ENCODE data around the gene TNFRSF1B. TPM values are rescaled to one million over a fixed set of nuclear protein-coding genes. Genes with fewer than 3 reads are reported as not detected.
A peak's percentile ranks its signal among the peaks of the same experiment; 100 is the strongest.

Gene TNFRSF1B
- total and polyA plus RNA-seq, 9 of the 15 experiments (the other 6 are each of a cell fraction or from before 2014, with no cell fraction given): 8.8 to 91.3 (median 36.0) TPM

- TF ChIP-seq JUND (IDR thresholded peaks at IDR 0.05; ENCODE audit: borderline replicate concordance, low read depth, low read length) (peak; percentile 100), JUND (tag; IDR thresholded peaks at IDR 0.05; ENCODE audit: borderline replicate concordance, low read depth, low read length) (peak; percentile 100), GTF3C2 (IDR thresholded peaks at IDR 0.05; ENCODE audit: borderline replicate concordance, extremely low read depth, insufficient read length) (no peak), LEF1 (IDR thresholded peaks at IDR 0.05) (peak; percentile 87; the same call in 1 of the 2 replicates), RB1 (IDR thresholded peaks at IDR 0.05; ENCODE audit: low read depth) (peak; percentile 37), MCM7 (IDR thresholded peaks at IDR 0.05) (no peak), KLF10 (CRISPR knock-in tag; IDR thresholded peaks at IDR 0.05) (no peak), CTBP1 (IDR thresholded peaks at IDR 0.05; ENCODE audit: borderline replicate concordance) (peak; percentile 94), HDAC1 (IDR thresholded peaks at IDR 0.05) (peak in 1 of 2 experiments; percentile 98; a peak in 2 of 4 replicates), CREB3 (tag; conservative IDR thresholded peaks at IDR 0.05; ENCODE audit: low read depth) (no peak), ZNF316 (IDR thresholded peaks at IDR 0.05) (peak; percentile 61), GTF2A2 (tag; IDR thresholded peaks at IDR 0.05) (no peak), FOXK2 (conservative IDR thresholded peaks at IDR 0.05 in 1 of 2, IDR thresholded peaks at IDR 0.05 in 1 of 2; ENCODE audit: low read depth in 2 of 2) (peak; percentile 63 to 91; a peak in 3 of 4 replicates), ZNF449 (CRISPR knock-in tag; IDR thresholded peaks at IDR 0.05) (no peak), ELF4 (CRISPR knock-in tag; IDR thresholded peaks at IDR 0.05) (0 out of 2 replicates have a peak, but pooled peaks have one; percentile 27), ZBTB2 (IDR thresholded peaks at IDR 0.05) (peak; percentile 56; the same call in 1 of the 2 replicates), DPF2 (IDR thresholded peaks at IDR 0.05) (peak; percentile 100), PHB2 (IDR thresholded peaks at IDR 0.05; ENCODE audit: low read depth) (no peak; the same call in 1 of the 2 replicates), PPARD (CRISPR knock-in tag; IDR thresholded peaks at IDR 0.05) (no peak), ZBTB8A (IDR thresholded peaks at IDR 0.05; ENCODE audit: partially characterized antibody) (no peak), SMARCA4 (IDR thresholded peaks at IDR 0.05) (peak; percentile 99), CXXC5 (CRISPR knock-in tag; IDR thresholded peaks at IDR 0.05) (peak; percentile 85), E2F3 (CRISPR knock-in tag; IDR thresholded peaks at IDR 0.05) (0 out of 2 replicates have a peak, but pooled peaks have one; percentile 31), BCOR (IDR thresholded peaks at IDR 0.05) (peak; percentile 76; the same call in 1 of the 2 replicates)
Observed at GRCh38 chr1:12161662-12162458, 4.9 kb upstream of the TNFRSF1B start (continued).
